Stomach smooth muscle (tissue), 2 donors: Measurements from ENCODE around the gene ADARB1.

Experiments used
- H3K27ac ChIP-seq: one replicate; pipeline ENCODE4 v1.7.0; 2013; ENCODE audit warnings: mild to moderate bottlenecking, low read length, inconsistent platforms
- H3K27me3 ChIP-seq, 2 donors: one replicate each; pipeline ENCODE4 v1.7.0; 2013; ENCODE audit warnings: low read length in 2 of 2; ENCODE audit not compliant: insufficient read depth in 2 of 2, control insufficient read depth in 1 of 2
- H3K36me3 ChIP-seq, 2 donors: one replicate each; pipeline ENCODE4 v1.7.0; 2013; ENCODE audit warnings: low read length in 2 of 2; ENCODE audit not compliant: control insufficient read depth in 2 of 2, insufficient read depth in 2 of 2
- H3K4me1 ChIP-seq: one replicate; pipeline ENCODE4 v1.7.0; 2013; ENCODE audit warnings: low read length; ENCODE audit not compliant: control insufficient read depth, insufficient read depth
- H3K4me3 ChIP-seq, 2 donors: one replicate each; pipeline ENCODE4 v1.7.0; 2013; ENCODE audit warnings: low read length in 2 of 2
- H3K9ac ChIP-seq, 2 donors: one replicate each; pipeline ENCODE4 v1.7.0; 2013; ENCODE audit warnings: low read length in 2 of 2, mild to moderate bottlenecking in 1 of 2
- H3K9me3 ChIP-seq, 2 donors: one replicate each; pipeline ENCODE4 v1.7.0; 2013; ENCODE audit warnings: low read length in 2 of 2; ENCODE audit not compliant: control insufficient read depth in 2 of 2
- donor health status: healthy.
- donor health status: Pancreatic carcinoma.

The ADARB1 gene

GRCh38 chr21:45031571-45032191, 42.7 kb upstream of the ADARB1 start:
- peaks cover 47% of the 10 kb centered on the region for H3K4me1 ChIP-seq

DNA sequence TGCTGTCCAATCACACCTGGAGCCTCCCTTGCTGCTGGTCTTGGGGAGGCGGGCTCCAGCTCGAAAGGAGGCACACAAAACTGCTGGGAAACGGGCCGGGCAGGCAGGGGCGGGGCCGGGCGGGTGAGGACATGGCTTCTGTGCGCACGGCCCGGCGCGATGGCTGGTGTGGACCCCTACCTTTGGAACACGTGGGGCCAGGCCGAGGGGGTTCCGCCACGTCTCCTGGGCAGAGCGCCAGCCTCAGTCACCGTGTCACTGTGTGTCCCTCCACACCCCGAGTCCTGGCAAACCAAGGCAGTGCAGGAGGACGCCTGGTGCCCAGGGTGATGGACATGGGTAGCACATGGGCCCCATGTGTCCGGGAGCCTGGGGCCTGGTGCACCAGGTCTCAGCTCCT, 42.0 kb upstream of the ADARB1 start:
- H3K9ac ChIP-seq, result no peak overlapping the region
- no peaks in the 10 kb centered on the region for H3K36me3 ChIP-seq
- H3K4me3 ChIP-seq, result no peak overlapping the region
- H3K4me1 ChIP-seq, result peaks cover 47% of the 10 kb centered on the region
- peaks cover 4 to 7% of the 10 kb centered on the region in 2 donors for H3K9me3 ChIP-seq
- H3K27me3 ChIP-seq, result no peaks in the 10 kb centered on the region
- H3K27ac ChIP-seq, result no peak overlapping the region

More at GRCh38 chr21:45031571-45032191, 42.7 kb upstream of the ADARB1 start:
- Histone ChIP-seq H3K4me3 (no peak overlapping the region), H3K9me3 (peaks cover under 1 to 4% of the 10 kb centered on the region in 2 donors), H3K9ac (no peak overlapping the region), H3K36me3 (no peaks in the 10 kb centered on the region), H3K27me3 (no peaks in the 10 kb centered on the region), H3K27ac (no peak overlapping the region)

- no peak overlapping the region for H3K9ac ChIP-seq
Measured at GRCh38 chr21:45032977-45033710, 41.2 kb upstream of the ADARB1 start.

DNA sequence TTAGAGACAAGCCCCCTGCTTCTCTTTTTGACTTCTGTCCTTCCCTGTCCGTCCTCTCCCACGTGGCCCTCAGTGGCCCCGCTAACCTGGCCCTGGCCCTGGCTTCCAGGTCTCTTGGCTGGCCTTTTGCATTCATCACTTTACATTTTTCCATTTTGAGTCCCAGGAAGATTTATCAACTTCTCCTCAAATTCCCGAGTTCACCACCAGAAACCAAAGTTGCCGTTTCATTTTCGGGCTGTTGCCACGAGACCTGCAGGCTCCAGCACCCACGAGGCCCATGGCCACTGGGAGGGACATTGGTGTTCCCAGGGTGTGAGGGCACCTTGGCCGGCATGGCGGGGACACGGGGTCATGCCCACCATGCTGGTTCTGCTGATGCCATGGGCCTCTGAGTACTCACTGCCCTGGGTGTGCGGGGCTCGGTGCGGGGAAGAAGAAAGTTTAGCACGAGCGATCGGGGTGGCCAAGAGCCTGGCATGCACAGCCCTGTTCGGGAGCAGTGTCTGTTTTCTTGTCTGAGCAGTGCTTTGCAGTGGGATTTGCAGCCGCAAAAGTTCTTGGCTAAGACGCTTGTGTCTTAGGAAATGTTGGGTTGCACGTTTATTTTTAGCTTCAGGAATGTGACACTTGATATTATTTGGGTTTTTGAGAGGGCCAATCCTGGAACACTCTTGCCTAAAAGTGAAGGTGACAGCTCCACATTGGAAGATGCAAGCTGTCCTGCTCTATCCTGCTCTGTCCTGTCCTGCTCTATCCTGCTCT, 40.4 kb upstream of the ADARB1 start:
- H3K4me1 ChIP-seq, result peaks cover 47% of the 10 kb centered on the region
- peak overlapping the region; percentile 55 to 61 for H3K4me3 ChIP-seq
- no peak overlapping the region for H3K9ac ChIP-seq
- no peaks in the 10 kb centered on the region for H3K36me3 ChIP-seq
- peak overlapping the region; percentile 64 for H3K27ac ChIP-seq
- H3K27me3 ChIP-seq, result no peaks in the 10 kb centered on the region
- peaks cover 4 to 7% of the 10 kb centered on the region in 2 donors for H3K9me3 ChIP-seq

More at GRCh38 chr21:45032977-45033710, 41.2 kb upstream of the ADARB1 start:
- Histone ChIP-seq H3K9me3 (peaks cover 4 to 7% of the 10 kb centered on the region in 2 donors), H3K27me3 (no peaks in the 10 kb centered on the region), H3K36me3 (no peaks in the 10 kb centered on the region), H3K27ac (no peak overlapping the region), H3K4me1 (peaks cover 47% of the 10 kb centered on the region), H3K4me3 (peak overlapping the region in 1 of 2 donors; percentile 61)

GRCh38 chr21:45034556-45035476, 39.6 kb upstream of the ADARB1 start:
- H3K4me3 ChIP-seq, result peak overlapping the region in 1 of 2 donors; percentile 61
- H3K27me3 ChIP-seq, result no peaks in the 10 kb centered on the region
- H3K4me1 ChIP-seq, result peaks cover 40% of the 10 kb centered on the region
- no peak overlapping the region for H3K27ac ChIP-seq
- H3K36me3 ChIP-seq, result no peaks in the 10 kb centered on the region
- peaks cover 4 to 7% of the 10 kb centered on the region in 2 donors for H3K9me3 ChIP-seq
- H3K9ac ChIP-seq, result no peak overlapping the region

DNA sequence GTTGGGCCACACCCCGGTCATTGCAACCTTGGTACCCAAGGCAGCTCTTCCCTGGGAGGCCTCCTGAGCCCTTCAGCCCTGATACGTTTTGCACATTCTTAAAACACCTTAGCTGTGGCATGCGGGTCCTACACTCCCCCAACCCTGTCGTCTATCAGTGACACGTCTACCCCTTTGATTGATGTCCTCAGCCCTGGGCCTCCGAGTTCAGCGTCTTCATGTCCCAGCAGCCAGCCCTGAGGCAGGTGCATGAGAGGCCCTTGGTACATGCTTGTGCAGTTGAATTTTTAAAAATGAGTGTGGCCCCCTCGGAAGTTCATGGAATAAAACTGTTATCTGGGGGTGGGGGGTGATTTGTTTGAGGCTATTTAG, 38.9 kb upstream of the ADARB1 start:
- peaks cover 4 to 7% of the 10 kb centered on the region in 2 donors for H3K9me3 ChIP-seq
- H3K4me3 ChIP-seq, result no peak overlapping the region
- H3K27ac ChIP-seq, result no peak overlapping the region
- no peak overlapping the region for H3K9ac ChIP-seq
- peaks cover 38% of the 10 kb centered on the region for H3K4me1 ChIP-seq
- no peaks in the 10 kb centered on the region for H3K36me3 ChIP-seq
- H3K27me3 ChIP-seq, result no peaks in the 10 kb centered on the region

GRCh38 chr21:45036630-45037029, 37.8 kb upstream of the ADARB1 start:
- no peak overlapping the region for H3K4me3 ChIP-seq
- no peaks in the 10 kb centered on the region for H3K27me3 ChIP-seq
- H3K9me3 ChIP-seq, result peaks cover 4 to 7% of the 10 kb centered on the region in 2 donors
- no peaks in the 10 kb centered on the region for H3K36me3 ChIP-seq
- peaks cover 37% of the 10 kb centered on the region for H3K4me1 ChIP-seq
- H3K9ac ChIP-seq, result no peak overlapping the region
- no peak overlapping the region for H3K27ac ChIP-seq

- H3K9ac ChIP-seq, result no peak overlapping the region
- H3K4me1 ChIP-seq, result peaks cover 33% of the 10 kb centered on the region
- H3K36me3 ChIP-seq, result no peaks in the 10 kb centered on the region
- H3K9me3 ChIP-seq, result peaks cover 4 to 7% of the 10 kb centered on the region in 2 donors
- H3K27ac ChIP-seq, result no peak overlapping the region
- H3K4me3 ChIP-seq, result no peak overlapping the region
- no peaks in the 10 kb centered on the region for H3K27me3 ChIP-seq
Measured at GRCh38 chr21:45037986-45038385, 36.4 kb upstream of the ADARB1 start.

DNA sequence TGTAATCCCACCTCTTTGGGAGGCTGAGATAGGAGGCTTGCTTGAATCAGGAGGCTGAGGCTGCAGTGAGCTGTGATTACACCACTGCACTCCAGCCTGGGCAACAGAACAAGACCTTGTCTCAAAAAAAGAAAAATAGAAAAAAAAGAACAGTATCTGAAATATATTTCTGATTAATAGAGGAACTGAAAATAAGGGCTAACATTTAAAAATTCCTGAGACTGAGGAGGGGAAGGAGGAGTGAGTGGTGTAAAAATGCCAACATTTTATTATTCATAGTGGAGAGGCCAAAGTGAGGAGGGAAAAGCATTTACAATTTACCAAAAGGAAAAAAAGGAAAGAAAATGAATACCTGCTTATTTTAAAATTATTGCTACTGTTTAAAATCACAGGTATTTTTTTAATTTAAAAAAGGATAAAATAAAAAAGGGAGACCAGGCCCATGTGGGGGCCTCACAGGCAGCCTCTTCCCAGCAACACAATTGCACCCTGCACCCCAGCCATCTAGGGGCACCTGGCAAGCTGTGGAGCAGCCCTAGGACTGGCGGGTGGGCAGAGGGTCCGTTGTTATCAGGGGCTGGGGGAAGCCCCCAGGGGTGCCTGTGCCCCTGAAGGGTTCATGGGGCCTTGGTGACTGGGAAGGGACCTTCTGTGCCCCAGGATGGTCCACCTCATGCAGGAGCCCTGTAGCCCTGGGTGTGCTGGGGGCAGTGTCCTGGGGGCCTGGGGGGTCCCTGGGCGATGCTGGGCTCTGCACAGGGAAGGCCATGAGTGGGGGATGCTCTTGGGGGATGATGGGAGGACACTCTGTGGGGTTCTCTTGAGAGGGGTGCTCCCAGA, 34.8 kb upstream of the ADARB1 start:
- peaks cover 4 to 7% of the 10 kb centered on the region in 2 donors for H3K9me3 ChIP-seq
- H3K27me3 ChIP-seq, result no peaks in the 10 kb centered on the region
- no peak overlapping the region for H3K4me3 ChIP-seq
- no peak overlapping the region for H3K9ac ChIP-seq
- no peak overlapping the region for H3K27ac ChIP-seq
- no peaks in the 10 kb centered on the region for H3K36me3 ChIP-seq
- peaks cover 18% of the 10 kb centered on the region for H3K4me1 ChIP-seq
